HepG2 (cell line): ENCODE measurements around the gene KTI12.
"Not testable (repeated sequence)": the region's sequence is repeated elsewhere in the genome, so short reads cannot be mapped to it uniquely, and the experiment has no call there.

ENCODE experiments used
- MYC ChIP-seq: sonication (generic); formaldehyde crosslinking; IDR thresholded peaks from 2 replicates; pipeline ENCODE4 v1.9.0; 2021; ENCODE audit warnings: missing genetic modification reagents, borderline replicate concordance
- ZNF703 ChIP-seq: sonication (generic); formaldehyde crosslinking; IDR thresholded peaks from 2 replicates; pipeline ENCODE4 v1.5.1; 2020; ENCODE audit warnings: missing genetic modification reagents, mild to moderate bottlenecking, moderate library complexity, borderline replicate concordance
- TF ChIP-seq, protein P1 (sequence below): sonication (generic); formaldehyde crosslinking; IDR thresholded peaks from 2 replicates; pipeline ENCODE4 v1.5.0; 2020; ENCODE audit warnings: mild to moderate bottlenecking, missing genetic modification reagents, moderate library complexity
- TF ChIP-seq, protein P2 (sequence below): sonication (generic); formaldehyde crosslinking; IDR thresholded peaks from 2 replicates; pipeline ENCODE4 v1.8.0; 2023; ENCODE audit warnings: mild to moderate bottlenecking, missing genetic modification reagents
- TF ChIP-seq, protein P3 (sequence below): sonication (generic); formaldehyde crosslinking; conservative IDR thresholded peaks from 2 replicates; pipeline ENCODE4 v1.8.1; 2023; ENCODE audit warnings: missing genetic modification reagents
- TF ChIP-seq, protein P4 (sequence below): sonication (generic); formaldehyde crosslinking; IDR thresholded peaks from 2 replicates; pipeline ENCODE4 v1.4.0; 2020; ENCODE audit warnings: missing genetic modification reagents
- TF ChIP-seq, protein P5 (sequence below): sonication (generic); IDR thresholded peaks from 2 replicates; pipeline ENCODE4 v1.6.1; 2016; ENCODE audit warnings: low read depth, borderline replicate concordance
- TF ChIP-seq, protein P6 (sequence below): sonication (generic); formaldehyde crosslinking; conservative IDR thresholded peaks from 2 replicates; pipeline ENCODE4 v1.4.0; 2020; ENCODE audit warnings: missing genetic modification reagents

DNA sequence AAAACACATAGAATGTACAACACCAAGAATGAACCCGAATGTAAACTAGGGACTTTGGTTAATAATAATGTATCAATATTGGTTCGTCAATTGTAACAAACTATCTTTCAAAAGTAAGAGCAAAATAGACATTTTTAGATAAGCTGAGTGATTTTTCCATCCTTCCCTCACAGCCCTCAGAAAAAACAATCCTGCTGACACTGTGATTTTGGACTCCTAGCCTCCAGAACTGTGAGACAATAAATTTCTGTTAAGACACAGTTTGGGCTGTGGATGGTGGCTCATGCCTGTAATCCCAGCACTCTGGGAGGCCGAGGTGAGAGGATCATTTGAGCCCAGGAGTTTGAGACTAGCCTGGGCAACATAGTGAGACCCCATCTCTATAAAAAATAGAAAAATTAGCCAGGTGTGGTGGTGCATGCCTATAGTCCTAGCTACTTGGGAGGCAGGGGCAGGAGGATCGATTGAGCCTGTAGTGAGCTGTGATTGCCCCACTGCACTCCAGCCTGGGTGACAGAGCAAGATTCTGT lies 12.1 kb upstream of the KTI12 start:
- TF ChIP-seq, protein P1, sequence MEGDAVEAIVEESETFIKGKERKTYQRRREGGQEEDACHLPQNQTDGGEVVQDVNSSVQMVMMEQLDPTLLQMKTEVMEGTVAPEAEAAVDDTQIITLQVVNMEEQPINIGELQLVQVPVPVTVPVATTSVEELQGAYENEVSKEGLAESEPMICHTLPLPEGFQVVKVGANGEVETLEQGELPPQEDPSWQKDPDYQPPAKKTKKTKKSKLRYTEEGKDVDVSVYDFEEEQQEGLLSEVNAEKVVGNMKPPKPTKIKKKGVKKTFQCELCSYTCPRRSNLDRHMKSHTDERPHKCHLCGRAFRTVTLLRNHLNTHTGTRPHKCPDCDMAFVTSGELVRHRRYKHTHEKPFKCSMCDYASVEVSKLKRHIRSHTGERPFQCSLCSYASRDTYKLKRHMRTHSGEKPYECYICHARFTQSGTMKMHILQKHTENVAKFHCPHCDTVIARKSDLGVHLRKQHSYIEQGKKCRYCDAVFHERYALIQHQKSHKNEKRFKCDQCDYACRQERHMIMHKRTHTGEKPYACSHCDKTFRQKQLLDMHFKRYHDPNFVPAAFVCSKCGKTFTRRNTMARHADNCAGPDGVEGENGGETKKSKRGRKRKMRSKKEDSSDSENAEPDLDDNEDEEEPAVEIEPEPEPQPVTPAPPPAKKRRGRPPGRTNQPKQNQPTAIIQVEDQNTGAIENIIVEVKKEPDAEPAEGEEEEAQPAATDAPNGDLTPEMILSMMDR: not testable (repeated sequence)
- TF ChIP-seq, protein P2, sequence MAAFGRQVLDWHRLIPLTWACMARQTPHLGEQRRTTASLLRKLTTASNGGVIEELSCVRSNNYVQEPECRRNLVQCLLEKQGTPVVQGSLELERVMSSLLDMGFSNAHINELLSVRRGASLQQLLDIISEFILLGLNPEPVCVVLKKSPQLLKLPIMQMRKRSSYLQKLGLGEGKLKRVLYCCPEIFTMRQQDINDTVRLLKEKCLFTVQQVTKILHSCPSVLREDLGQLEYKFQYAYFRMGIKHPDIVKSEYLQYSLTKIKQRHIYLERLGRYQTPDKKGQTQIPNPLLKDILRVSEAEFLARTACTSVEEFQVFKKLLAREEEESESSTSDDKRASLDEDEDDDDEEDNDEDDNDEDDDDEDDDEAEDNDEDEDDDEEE (CRISPR knock-in tag): not testable (repeated sequence)
- TF ChIP-seq MYC (CRISPR knock-in tag); ZNF703: not testable (repeated sequence)
- TF ChIP-seq, protein P3, sequence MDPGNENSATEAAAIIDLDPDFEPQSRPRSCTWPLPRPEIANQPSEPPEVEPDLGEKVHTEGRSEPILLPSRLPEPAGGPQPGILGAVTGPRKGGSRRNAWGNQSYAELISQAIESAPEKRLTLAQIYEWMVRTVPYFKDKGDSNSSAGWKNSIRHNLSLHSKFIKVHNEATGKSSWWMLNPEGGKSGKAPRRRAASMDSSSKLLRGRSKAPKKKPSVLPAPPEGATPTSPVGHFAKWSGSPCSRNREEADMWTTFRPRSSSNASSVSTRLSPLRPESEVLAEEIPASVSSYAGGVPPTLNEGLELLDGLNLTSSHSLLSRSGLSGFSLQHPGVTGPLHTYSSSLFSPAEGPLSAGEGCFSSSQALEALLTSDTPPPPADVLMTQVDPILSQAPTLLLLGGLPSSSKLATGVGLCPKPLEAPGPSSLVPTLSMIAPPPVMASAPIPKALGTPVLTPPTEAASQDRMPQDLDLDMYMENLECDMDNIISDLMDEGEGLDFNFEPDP: not testable (repeated sequence)
- TF ChIP-seq, protein P4, sequence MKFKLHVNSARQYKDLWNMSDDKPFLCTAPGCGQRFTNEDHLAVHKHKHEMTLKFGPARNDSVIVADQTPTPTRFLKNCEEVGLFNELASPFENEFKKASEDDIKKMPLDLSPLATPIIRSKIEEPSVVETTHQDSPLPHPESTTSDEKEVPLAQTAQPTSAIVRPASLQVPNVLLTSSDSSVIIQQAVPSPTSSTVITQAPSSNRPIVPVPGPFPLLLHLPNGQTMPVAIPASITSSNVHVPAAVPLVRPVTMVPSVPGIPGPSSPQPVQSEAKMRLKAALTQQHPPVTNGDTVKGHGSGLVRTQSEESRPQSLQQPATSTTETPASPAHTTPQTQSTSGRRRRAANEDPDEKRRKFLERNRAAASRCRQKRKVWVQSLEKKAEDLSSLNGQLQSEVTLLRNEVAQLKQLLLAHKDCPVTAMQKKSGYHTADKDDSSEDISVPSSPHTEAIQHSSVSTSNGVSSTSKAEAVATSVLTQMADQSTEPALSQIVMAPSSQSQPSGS (CRISPR knock-in tag): not testable (repeated sequence)
- TF ChIP-seq, protein P5, sequence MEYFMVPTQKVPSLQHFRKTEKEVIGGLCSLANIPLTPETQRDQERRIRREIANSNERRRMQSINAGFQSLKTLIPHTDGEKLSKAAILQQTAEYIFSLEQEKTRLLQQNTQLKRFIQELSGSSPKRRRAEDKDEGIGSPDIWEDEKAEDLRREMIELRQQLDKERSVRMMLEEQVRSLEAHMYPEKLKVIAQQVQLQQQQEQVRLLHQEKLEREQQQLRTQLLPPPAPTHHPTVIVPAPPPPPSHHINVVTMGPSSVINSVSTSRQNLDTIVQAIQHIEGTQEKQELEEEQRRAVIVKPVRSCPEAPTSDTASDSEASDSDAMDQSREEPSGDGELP: not testable (repeated sequence)
- TF ChIP-seq, protein P6, sequence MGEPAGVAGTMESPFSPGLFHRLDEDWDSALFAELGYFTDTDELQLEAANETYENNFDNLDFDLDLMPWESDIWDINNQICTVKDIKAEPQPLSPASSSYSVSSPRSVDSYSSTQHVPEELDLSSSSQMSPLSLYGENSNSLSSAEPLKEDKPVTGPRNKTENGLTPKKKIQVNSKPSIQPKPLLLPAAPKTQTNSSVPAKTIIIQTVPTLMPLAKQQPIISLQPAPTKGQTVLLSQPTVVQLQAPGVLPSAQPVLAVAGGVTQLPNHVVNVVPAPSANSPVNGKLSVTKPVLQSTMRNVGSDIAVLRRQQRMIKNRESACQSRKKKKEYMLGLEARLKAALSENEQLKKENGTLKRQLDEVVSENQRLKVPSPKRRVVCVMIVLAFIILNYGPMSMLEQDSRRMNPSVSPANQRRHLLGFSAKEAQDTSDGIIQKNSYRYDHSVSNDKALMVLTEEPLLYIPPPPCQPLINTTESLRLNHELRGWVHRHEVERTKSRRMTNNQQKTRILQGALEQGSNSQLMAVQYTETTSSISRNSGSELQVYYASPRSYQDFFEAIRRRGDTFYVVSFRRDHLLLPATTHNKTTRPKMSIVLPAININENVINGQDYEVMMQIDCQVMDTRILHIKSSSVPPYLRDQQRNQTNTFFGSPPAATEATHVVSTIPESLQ: not testable (repeated sequence)
